Erythroblast (primary cell): ENCODE results near the gene LRRC9.

Experiments used
- GATA1 ChIP-seq: IDR thresholded peaks from 2 replicates; pipeline ENCODE4 v1.6.1; 2011; ENCODE audit warnings: low read depth, mild to moderate bottlenecking, control low read depth, low read length, moderate library complexity
- POLR2A ChIP-seq: IDR thresholded peaks from 2 replicates; pipeline ENCODE4 v1.6.1; 2011; ENCODE audit warnings: mild to moderate bottlenecking, low read length

- TF ChIP-seq POLR2A: no peak
- no peak for TF ChIP-seq GATA1
Measured at GRCh38 chr14:60093606-60094005, 173.7 kb downstream of the LRRC9 start.
